ENCODE measurements around the gene KDM5A. TPM values are rescaled to one million over a fixed set of nuclear protein-coding genes. Genes with fewer than 3 reads are reported as not detected.

Gene KDM5A
- polyA plus RNA-seq, 1 of the 3 experiments (the other 2 are of a cell fraction): 6.2 TPM

- Histone ChIP-seq H3K9ac (no peak within 1 kb of the TSS), H3K9me2 (no peaks in the 10 kb centered on the region), H2AFZ (ENCODE audit: low read depth) (no peak within 1 kb of the TSS), H3F3A (replicated peaks; ENCODE audit: insufficient read depth) (no peaks in the 10 kb centered on the region), H3K9me3 (no peaks in the 10 kb centered on the region), H3K27me3 (ENCODE audit: insufficient read depth) (no peaks in the 10 kb centered on the region), H3K4me2 (no peak within 1 kb of the TSS), H3K4me3 (ENCODE audit: low read depth in 2 of 2, low read length in 1 of 2) (no peak within 1 kb of the TSS), H3K79me2 (ENCODE audit: insufficient read depth) (no peaks in the 10 kb centered on the region), H3K4me1 (ENCODE audit: control insufficient read depth in 1 of 2, insufficient read depth in 2 of 2, low read depth in 1 of 2, low read length in 1 of 2) (peaks cover 0 to 3% of the 10 kb centered on the region in 2 experiments; a peak in 1 of 4 replicates), H4K20me1 (ENCODE audit: insufficient read depth) (no peaks in the 10 kb centered on the region), H3K27ac (ENCODE audit: low read depth in 2 of 2, low read length in 1 of 2) (no peak within 1 kb of the TSS), H3K36me3 (replicated peaks in 1 of 2; ENCODE audit: control insufficient read depth in 1 of 2, insufficient read depth in 2 of 2, low read length in 1 of 2) (no peaks in the 10 kb centered on the region)
- no peak for TF ChIP-seq SIN3A (IDR thresholded peaks at IDR 0.05; ENCODE audit: borderline replicate concordance, low read depth, low read length)
- TF ChIP-seq MAX (IDR thresholded peaks at IDR 0.05; ENCODE audit: low read depth): no peak
- POLR2A ChIA-PET: no interaction called here
- DNase-seq: no peak
- CTCF ChIA-PET: interaction anchor here (1.1 to 1.6 kb wide), 2 partner anchors 12 to 24 kb away, joined by 3 read pairs; no protein-coding TSS in a partner anchor
- 71% methylated on average over 7 of the region's 7 CpGs for WGBS (ENCODE audit: low lambda C conversion rate)
These were observed 126.3 kb downstream of the KDM5A start, which contains the start of gene SLC6A13 for GRCh38 chr12:262817-263216. SLC6A13 (minus strand) TSS chr12:262836; CDS start chr12:260052, 2,784 bp downstream.

DNA sequence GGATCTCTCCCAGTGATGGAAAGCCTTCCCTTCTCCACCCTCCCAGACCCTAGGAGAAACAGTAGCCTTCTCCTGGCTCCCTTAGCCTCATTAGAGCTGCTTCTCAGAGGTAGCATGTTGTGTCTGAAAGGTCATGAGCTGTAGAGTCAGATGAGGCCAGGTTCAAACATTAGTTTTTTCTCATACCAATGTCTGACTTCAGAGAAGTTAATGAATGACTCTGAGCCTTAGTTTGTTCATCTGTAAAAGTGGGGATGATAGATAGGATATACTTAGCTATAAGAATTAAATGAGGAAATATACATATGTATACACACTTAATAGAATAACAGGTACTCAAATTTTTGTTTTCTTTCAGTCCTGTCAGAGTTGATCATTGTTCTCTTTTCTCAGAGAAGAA is 127.0 kb downstream of the KDM5A start:
- Histone ChIP-seq H3K4me2 (no peak overlapping the region), H2AFZ (ENCODE audit: low read depth) (no peak overlapping the region), H3K27me3 (ENCODE audit: insufficient read depth) (no peaks in the 10 kb centered on the region), H3K27ac (ENCODE audit: low read depth in 2 of 2, low read length in 1 of 2) (no peak overlapping the region), H3K9ac (no peak overlapping the region), H3K79me2 (ENCODE audit: insufficient read depth) (no peaks in the 10 kb centered on the region), H3K36me3 (replicated peaks in 1 of 2; ENCODE audit: control insufficient read depth in 1 of 2, insufficient read depth in 2 of 2, low read length in 1 of 2) (no peaks in the 10 kb centered on the region), H3K4me3 (ENCODE audit: low read depth in 2 of 2, low read length in 1 of 2) (no peak overlapping the region), H4K20me1 (ENCODE audit: insufficient read depth) (no peaks in the 10 kb centered on the region), H3K9me3 (no peaks in the 10 kb centered on the region), H3F3A (replicated peaks; ENCODE audit: insufficient read depth) (no peaks in the 10 kb centered on the region), H3K4me1 (ENCODE audit: control insufficient read depth in 1 of 2, insufficient read depth in 2 of 2, low read depth in 1 of 2, low read length in 1 of 2) (no peaks in the 10 kb centered on the region; a peak in 1 of 4 replicates), H3K9me2 (no peaks in the 10 kb centered on the region)
- CTCF ChIA-PET: interaction anchor here (1.1 to 1.6 kb wide), 2 partner anchors 13 to 24 kb away, joined by 3 read pairs; no protein-coding TSS in a partner anchor
- no peak for DNase-seq
- POLR2A ChIA-PET: no interaction called here
- TF ChIP-seq SMC3 (IDR thresholded peaks at IDR 0.05; ENCODE audit: low read depth, low read length): no peak
- no peak for TF ChIP-seq MXI1 (IDR thresholded peaks at IDR 0.05; ENCODE audit: low read depth, low read length)
- no peak for TF ChIP-seq NRF1 (IDR thresholded peaks at IDR 0.05; ENCODE audit: low read depth, low read length)
- TF ChIP-seq RCOR1 (IDR thresholded peaks at IDR 0.05; ENCODE audit: low read length): no peak
- no peak for TF ChIP-seq POLR2AphosphoS5 (IDR thresholded peaks at IDR 0.05; ENCODE audit: low read depth, low read length)
- no peak for TF ChIP-seq MAX (IDR thresholded peaks at IDR 0.05; ENCODE audit: low read depth)
- TF ChIP-seq FOXJ3 (CRISPR knock-in tag; IDR thresholded peaks at IDR 0.05): no peak
- no peak for TF ChIP-seq EP300 (IDR thresholded peaks at IDR 0.05; ENCODE audit: borderline replicate concordance in 1 of 2, low read depth in 1 of 2, low read length in 1 of 2)
- no peak for TF ChIP-seq FOXM1 (IDR thresholded peaks at IDR 0.05; ENCODE audit: low read depth)
- TF ChIP-seq YY1 (IDR thresholded peaks at IDR 0.05; ENCODE audit: low read depth): no peak
- no peak for TF ChIP-seq ELF1 (IDR thresholded peaks at IDR 0.05)
